Activated T-cell treated with anti-CD3 and anti-CD28 coated beads, Interleukin-2, amount 50 U/mL, for 24 hours (primary cell): ENCODE results near the gene TGIF1.
A peak's percentile ranks its signal among the peaks of the same experiment; 100 is the strongest.

Experiments used
- DNase-seq: peaks from one replicate; pipeline ENCODE4 v3.0.0-alpha.2; 2020
- H3K27ac Mint-ChIP-seq: 2 replicates; pipeline ENCODE4 v1.8.0; 2020; ENCODE audit warnings: mild to moderate bottlenecking, mixed read lengths
- H3K27me3 Mint-ChIP-seq: 2 replicates; pipeline ENCODE4 v1.8.0; 2020; ENCODE audit warnings: mixed read lengths
- H3K36me3 Mint-ChIP-seq: 2 replicates; pipeline ENCODE4 v1.8.0; 2020; ENCODE audit warnings: low read depth, mixed read lengths
- H3K4me1 Mint-ChIP-seq: 2 replicates; pipeline ENCODE4 v1.8.0; 2020; ENCODE audit warnings: low read depth, mixed read lengths
- H3K4me3 Mint-ChIP-seq: 2 replicates; pipeline ENCODE4 v1.8.0; 2020; ENCODE audit warnings: mild to moderate bottlenecking, moderate library complexity, mixed read lengths
- H3K9me3 Mint-ChIP-seq: 2 replicates; pipeline ENCODE4 v1.8.0; 2020; ENCODE audit warnings: mixed read lengths

Gene TGIF1

GRCh38 chr18:3420919-3421279 is 29.1 kb upstream of the TGIF1 start:
- Mint-ChIP-seq H3K9me3 (peaks cover 4% of the 10 kb centered on the region), H3K4me3 (no peak overlapping the region), H3K36me3 (no peaks in the 10 kb centered on the region), H3K27ac (no peak overlapping the region), H3K27me3 (no peaks in the 10 kb centered on the region), H3K4me1 (no peaks in the 10 kb centered on the region)
- no peak for DNase-seq

GRCh38 chr18:3422905-3423304 is 27.1 kb upstream of the TGIF1 start:
- H3K9me3 Mint-ChIP-seq: peaks cover 4% of the 10 kb centered on the region
- H3K4me1 Mint-ChIP-seq: no peaks in the 10 kb centered on the region
- H3K27ac Mint-ChIP-seq: no peak overlapping the region
- no peaks in the 10 kb centered on the region for H3K27me3 Mint-ChIP-seq
- H3K4me3 Mint-ChIP-seq: no peak overlapping the region
- DNase-seq: no peak
- no peaks in the 10 kb centered on the region for H3K36me3 Mint-ChIP-seq

- peaks cover 2% of the 10 kb centered on the region for H3K9me3 Mint-ChIP-seq
- H3K4me3 Mint-ChIP-seq: no peak overlapping the region
- no peaks in the 10 kb centered on the region for H3K4me1 Mint-ChIP-seq
- H3K27me3 Mint-ChIP-seq: no peaks in the 10 kb centered on the region
- no peaks in the 10 kb centered on the region for H3K36me3 Mint-ChIP-seq
- DNase-seq: no peak
- H3K27ac Mint-ChIP-seq: no peak overlapping the region
Measured at GRCh38 chr18:3424280-3424890, 25.6 kb upstream of the TGIF1 start.

- H3K4me3 Mint-ChIP-seq: no peak overlapping the region
- H3K36me3 Mint-ChIP-seq: no peaks in the 10 kb centered on the region
- no peak for DNase-seq
- no peaks in the 10 kb centered on the region for H3K27me3 Mint-ChIP-seq
- H3K9me3 Mint-ChIP-seq: peaks cover 2% of the 10 kb centered on the region
- no peak overlapping the region for H3K27ac Mint-ChIP-seq
- H3K4me1 Mint-ChIP-seq: no peaks in the 10 kb centered on the region
Measured at GRCh38 chr18:3425030-3425429, 24.9 kb upstream of the TGIF1 start.

GRCh38 chr18:3425446-3425845 is 24.5 kb upstream of the TGIF1 start:
- DNase-seq: no peak
- peaks cover 2% of the 10 kb centered on the region for H3K9me3 Mint-ChIP-seq
- no peaks in the 10 kb centered on the region for H3K36me3 Mint-ChIP-seq
- H3K4me3 Mint-ChIP-seq: no peak overlapping the region
- H3K27ac Mint-ChIP-seq: no peak overlapping the region
- no peaks in the 10 kb centered on the region for H3K27me3 Mint-ChIP-seq
- no peaks in the 10 kb centered on the region for H3K4me1 Mint-ChIP-seq

- Mint-ChIP-seq H3K4me3 (no peak overlapping the region), H3K9me3 (no peaks in the 10 kb centered on the region), H3K36me3 (no peaks in the 10 kb centered on the region), H3K27me3 (no peaks in the 10 kb centered on the region), H3K27ac (no peak overlapping the region), H3K4me1 (no peaks in the 10 kb centered on the region)
- no peak for DNase-seq
Measured at GRCh38 chr18:3426074-3426473, 23.9 kb upstream of the TGIF1 start.

GRCh38 chr18:3427944-3428343 is 22.0 kb upstream of the TGIF1 start:
- H3K4me3 Mint-ChIP-seq: no peak overlapping the region
- H3K27ac Mint-ChIP-seq: no peak overlapping the region
- H3K27me3 Mint-ChIP-seq: no peaks in the 10 kb centered on the region
- H3K36me3 Mint-ChIP-seq: no peaks in the 10 kb centered on the region
- no peaks in the 10 kb centered on the region for H3K9me3 Mint-ChIP-seq
- DNase-seq: no peak
- H3K4me1 Mint-ChIP-seq: no peaks in the 10 kb centered on the region

GRCh38 chr18:3429121-3429520 is 20.9 kb upstream of the TGIF1 start:
- no peak overlapping the region for H3K27ac Mint-ChIP-seq
- no peaks in the 10 kb centered on the region for H3K9me3 Mint-ChIP-seq
- no peak overlapping the region for H3K4me3 Mint-ChIP-seq
- H3K36me3 Mint-ChIP-seq: no peaks in the 10 kb centered on the region
- H3K4me1 Mint-ChIP-seq: no peaks in the 10 kb centered on the region
- H3K27me3 Mint-ChIP-seq: no peaks in the 10 kb centered on the region
- DNase-seq: no peak

- Mint-ChIP-seq H3K36me3 (no peaks in the 10 kb centered on the region), H3K9me3 (no peaks in the 10 kb centered on the region), H3K27ac (no peak overlapping the region), H3K27me3 (no peaks in the 10 kb centered on the region), H3K4me3 (no peak overlapping the region), H3K4me1 (no peaks in the 10 kb centered on the region)
- DNase-seq: no peak
Measured at GRCh38 chr18:3434685-3435084, 15.3 kb upstream of the TGIF1 start.

- Mint-ChIP-seq H3K36me3 (no peaks in the 10 kb centered on the region), H3K4me1 (peaks cover 6% of the 10 kb centered on the region), H3K27me3 (no peaks in the 10 kb centered on the region), H3K27ac (no peak overlapping the region), H3K9me3 (no peaks in the 10 kb centered on the region), H3K4me3 (no peak overlapping the region)
- no peak for DNase-seq
Measured at GRCh38 chr18:3440341-3440740, 9.6 kb upstream of the TGIF1 start.

GRCh38 chr18:3441290-3441689 is 8.7 kb upstream of the TGIF1 start:
- DNase-seq: no peak
- H3K4me1 Mint-ChIP-seq: peaks cover 9% of the 10 kb centered on the region
- no peaks in the 10 kb centered on the region for H3K36me3 Mint-ChIP-seq
- H3K27me3 Mint-ChIP-seq: no peaks in the 10 kb centered on the region
- H3K27ac Mint-ChIP-seq: no peak overlapping the region
- H3K9me3 Mint-ChIP-seq: no peaks in the 10 kb centered on the region
- no peak overlapping the region for H3K4me3 Mint-ChIP-seq

- no peak overlapping the region for H3K4me3 Mint-ChIP-seq
- H3K27me3 Mint-ChIP-seq: no peaks in the 10 kb centered on the region
Measured at GRCh38 chr18:3442919-3443318, 7.1 kb upstream of the TGIF1 start.

GRCh38 chr18:3444296-3444695 is 5.7 kb upstream of the TGIF1 start:
- peaks cover 3% of the 10 kb centered on the region for H3K36me3 Mint-ChIP-seq
- peaks cover 34% of the 10 kb centered on the region for H3K4me1 Mint-ChIP-seq
- DNase-seq: no peak
- no peaks in the 10 kb centered on the region for H3K27me3 Mint-ChIP-seq
- no peaks in the 10 kb centered on the region for H3K9me3 Mint-ChIP-seq
- no peak overlapping the region for H3K27ac Mint-ChIP-seq
- no peak overlapping the region for H3K4me3 Mint-ChIP-seq

More at GRCh38 chr18:3442919-3443318, 7.1 kb upstream of the TGIF1 start:
- DNase-seq: no peak
- peaks cover 25% of the 10 kb centered on the region for H3K4me1 Mint-ChIP-seq
- H3K36me3 Mint-ChIP-seq: no peaks in the 10 kb centered on the region
- H3K27ac Mint-ChIP-seq: no peak overlapping the region
- H3K9me3 Mint-ChIP-seq: no peaks in the 10 kb centered on the region

- no peak overlapping the region for H3K4me3 Mint-ChIP-seq
Measured at GRCh38 chr18:3444954-3445353, 5.0 kb upstream of the TGIF1 start.

GRCh38 chr18:3447068-3447894 is 2.7 kb upstream of the TGIF1 start:
- Mint-ChIP-seq H3K27me3 (no peaks in the 10 kb centered on the region), H3K27ac (peak overlapping the region; percentile 99), H3K4me1 (peaks cover 34% of the 10 kb centered on the region), H3K36me3 (peaks cover 22% of the 10 kb centered on the region), H3K9me3 (no peaks in the 10 kb centered on the region), H3K4me3 (peak overlapping the region; percentile 93)
- no peak for DNase-seq

More at GRCh38 chr18:3444954-3445353, 5.0 kb upstream of the TGIF1 start:
- Mint-ChIP-seq H3K27ac (no peak overlapping the region), H3K36me3 (peaks cover 4% of the 10 kb centered on the region), H3K9me3 (no peaks in the 10 kb centered on the region), H3K27me3 (no peaks in the 10 kb centered on the region), H3K4me1 (peaks cover 34% of the 10 kb centered on the region)
- DNase-seq: no peak
